Measurements from ENCODE around the gene DPP4. TPM values are rescaled to one million over a fixed set of nuclear protein-coding genes. Genes with fewer than 3 reads are reported as not detected.

The DPP4 gene
- total and polyA plus RNA-seq, 11 donors: 3.4 to 16.1 (median 7.4) TPM

DNA sequence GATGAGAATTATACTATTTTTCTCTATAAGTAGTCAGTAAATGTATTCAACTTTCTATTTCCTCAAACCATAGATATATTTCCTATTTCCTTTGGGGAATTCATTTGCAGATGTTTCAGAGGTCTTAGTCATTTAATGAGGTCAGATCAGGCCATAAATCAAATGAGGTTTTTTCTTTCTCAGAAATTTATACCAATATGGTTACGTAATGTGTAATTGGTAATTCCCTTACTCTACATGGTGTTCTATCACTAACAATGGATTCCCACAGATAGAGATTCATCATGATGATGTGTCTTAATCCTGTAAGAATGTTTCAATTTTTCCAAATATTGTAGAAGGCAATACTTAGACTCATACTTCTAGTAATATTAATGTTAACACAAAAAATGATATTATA is 108.0 kb downstream of the DPP4 start:
- DNase-seq (no peak), ATAC-seq (no peak)
- H3K27me3 ChIP-seq: no peaks in the 10 kb centered on the region
- H3K27ac ChIP-seq: no peak overlapping the region
- no peaks in the 10 kb centered on the region for H3K36me3 ChIP-seq
- no peak overlapping the region for H3K4me3 ChIP-seq
- intact Hi-C loops (cut with DNase I): no loop called here
- 0 to 92% (median 89%) methylated on average over 1 of the region's 1 CpG for WGBS, 4 donors
- no peaks in the 10 kb centered on the region for H3K9me3 ChIP-seq
- TF ChIP-seq CTCF (IDR thresholded peaks at IDR 0.05): no peak
- no peak for TF ChIP-seq POLR2A (IDR thresholded peaks at IDR 0.05)
- H3K4me1 ChIP-seq: no peaks in the 10 kb centered on the region

GRCh38 chr2:161964160-161964559 is 109.9 kb downstream of the DPP4 start:
- Histone ChIP-seq H3K9me3 (no peaks in the 10 kb centered on the region), H3K27ac (no peak overlapping the region), H3K4me1 (no peaks in the 10 kb centered on the region), H3K27me3 (no peaks in the 10 kb centered on the region), H3K36me3 (no peaks in the 10 kb centered on the region), H3K4me3 (no peak overlapping the region)
- no peak for TF ChIP-seq POLR2A (IDR thresholded peaks at IDR 0.05)
- no peak for TF ChIP-seq CTCF (IDR thresholded peaks at IDR 0.05)
- DNase-seq (no peak), ATAC-seq (no peak)
- WGBS, 4 donors: 96 to 99% (median 96%) methylated on average over 4 of the region's 4 CpGs
- intact Hi-C loops (cut with DNase I): no loop called here

DNA sequence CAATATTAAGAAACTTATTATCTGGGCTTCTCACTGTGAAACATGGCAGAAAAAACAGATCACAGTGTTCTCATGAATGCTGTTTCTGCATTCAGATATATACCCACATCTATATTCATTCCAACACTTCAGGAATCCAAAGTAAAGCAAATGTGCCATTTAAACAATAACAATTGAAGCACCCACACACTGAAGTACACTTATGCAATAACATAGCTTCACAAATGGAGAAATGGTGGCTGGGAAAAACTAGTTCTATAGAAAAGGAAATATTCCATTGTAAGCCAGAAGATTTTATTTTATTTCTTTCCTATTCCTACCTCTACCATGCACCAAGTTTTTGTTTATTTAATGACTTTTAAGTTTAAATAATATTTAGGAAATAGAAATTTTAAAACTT is 111.9 kb downstream of the DPP4 start:
- Histone ChIP-seq H3K27me3 (peaks cover 0 to 3% (median 0%) of the 10 kb centered on the region in 9 donors), H3K4me1 (no peaks in the 10 kb centered on the region), H3K9me3 (no peaks in the 10 kb centered on the region), H3K36me3 (no peaks in the 10 kb centered on the region), H3K4me3 (no peak overlapping the region), H3K27ac (no peak overlapping the region)
- ATAC-seq (no peak), DNase-seq (no peak)
- intact Hi-C loops (cut with DNase I): no loop called here
- TF ChIP-seq POLR2A (IDR thresholded peaks at IDR 0.05) (no peak), CTCF (IDR thresholded peaks at IDR 0.05) (no peak)

DNA sequence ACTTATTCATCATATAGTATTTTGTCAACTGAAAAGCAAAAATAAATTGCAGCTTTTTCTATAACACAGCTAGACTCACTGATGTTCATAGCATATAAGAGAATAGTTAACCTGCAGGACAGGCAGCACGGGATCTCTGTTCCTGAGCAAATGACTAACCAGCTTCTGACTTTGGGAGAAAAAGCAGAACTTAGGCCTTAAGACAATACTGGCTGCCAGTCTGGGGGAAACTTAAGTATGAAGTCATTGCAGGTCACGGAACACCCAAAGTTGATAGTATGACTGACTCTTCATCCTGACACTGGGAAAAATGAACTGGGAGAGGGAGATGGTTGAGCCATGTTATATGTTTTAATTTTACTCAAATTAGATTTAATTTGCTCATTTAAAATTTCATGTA is 113.0 kb downstream of the DPP4 start:
- ATAC-seq (no peak), DNase-seq (no peak)
- WGBS, 4 donors: 83 to 91% (median 87%) methylated on average over 2 of the region's 2 CpGs
- no peak for TF ChIP-seq CTCF (IDR thresholded peaks at IDR 0.05)
- no peaks in the 10 kb centered on the region for H3K4me1 ChIP-seq
- no peaks in the 10 kb centered on the region for H3K36me3 ChIP-seq
- intact Hi-C loops (cut with DNase I): no loop called here
- no peaks in the 10 kb centered on the region for H3K9me3 ChIP-seq
- H3K4me3 ChIP-seq: no peak overlapping the region
- H3K27me3 ChIP-seq: peaks cover 0 to 3% (median 0%) of the 10 kb centered on the region in 9 donors
- no peak overlapping the region for H3K27ac ChIP-seq
